Measurements from ENCODE around the gene INPP4B.

Gene INPP4B

DNA sequence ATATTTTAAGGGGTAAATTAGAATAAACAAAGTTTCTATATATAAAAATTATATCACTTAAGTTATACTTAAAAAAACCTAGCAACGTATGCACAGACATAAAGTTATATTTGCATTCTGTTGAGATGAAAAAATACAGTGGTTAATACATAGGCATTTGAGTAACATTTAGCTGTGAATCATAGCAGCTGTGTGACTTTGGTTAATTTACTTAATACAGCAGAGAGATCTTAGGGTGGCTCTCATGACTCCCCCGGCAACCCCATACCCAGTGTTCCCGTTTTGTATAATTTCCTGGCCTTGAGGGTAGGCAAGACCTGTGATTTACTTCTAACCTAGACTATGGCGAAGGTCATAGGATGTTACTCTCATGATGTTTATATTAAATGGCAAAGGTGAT, 504.8 kb downstream of the INPP4B start:
- DNase-seq (ENCODE audit: extremely low read depth, insufficient read length) = no peak
- Histone ChIP-seq H3K36me3 (ENCODE audit: control insufficient read depth, insufficient read depth, low read length) (no peaks in the 10 kb centered on the region), H3K27me3 (replicated peaks; ENCODE audit: control insufficient read depth, insufficient read depth, low read length) (no peaks in the 10 kb centered on the region; the same call in 1 of the 2 replicates), H3K4me3 (replicated peaks; ENCODE audit: low read depth, low read length) (no peak overlapping the region)
- TF ChIP-seq, protein P1, sequence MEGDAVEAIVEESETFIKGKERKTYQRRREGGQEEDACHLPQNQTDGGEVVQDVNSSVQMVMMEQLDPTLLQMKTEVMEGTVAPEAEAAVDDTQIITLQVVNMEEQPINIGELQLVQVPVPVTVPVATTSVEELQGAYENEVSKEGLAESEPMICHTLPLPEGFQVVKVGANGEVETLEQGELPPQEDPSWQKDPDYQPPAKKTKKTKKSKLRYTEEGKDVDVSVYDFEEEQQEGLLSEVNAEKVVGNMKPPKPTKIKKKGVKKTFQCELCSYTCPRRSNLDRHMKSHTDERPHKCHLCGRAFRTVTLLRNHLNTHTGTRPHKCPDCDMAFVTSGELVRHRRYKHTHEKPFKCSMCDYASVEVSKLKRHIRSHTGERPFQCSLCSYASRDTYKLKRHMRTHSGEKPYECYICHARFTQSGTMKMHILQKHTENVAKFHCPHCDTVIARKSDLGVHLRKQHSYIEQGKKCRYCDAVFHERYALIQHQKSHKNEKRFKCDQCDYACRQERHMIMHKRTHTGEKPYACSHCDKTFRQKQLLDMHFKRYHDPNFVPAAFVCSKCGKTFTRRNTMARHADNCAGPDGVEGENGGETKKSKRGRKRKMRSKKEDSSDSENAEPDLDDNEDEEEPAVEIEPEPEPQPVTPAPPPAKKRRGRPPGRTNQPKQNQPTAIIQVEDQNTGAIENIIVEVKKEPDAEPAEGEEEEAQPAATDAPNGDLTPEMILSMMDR (IDR thresholded peaks at IDR 0.05; ENCODE audit: insufficient read depth, low read length, poor library complexity, severe bottlenecking) = no peak

DNA sequence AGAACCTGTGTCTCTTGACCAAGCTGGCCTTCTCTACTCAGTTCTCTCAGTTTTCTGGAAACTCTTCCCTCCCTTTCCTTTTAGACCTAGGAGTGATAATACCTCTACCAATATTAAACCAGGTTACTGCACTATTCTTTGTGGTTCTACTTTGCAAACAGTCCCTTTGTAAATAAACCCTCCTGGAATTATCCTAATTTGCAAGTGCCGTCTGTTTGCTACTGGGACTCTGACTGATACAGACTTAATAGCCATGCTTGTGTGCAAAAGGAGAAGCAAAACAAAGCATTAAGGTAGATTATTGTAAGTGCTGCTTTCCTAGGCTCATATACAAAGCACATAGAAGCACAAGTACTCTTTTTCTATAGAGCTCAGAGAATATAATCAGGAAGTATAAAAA, 507.0 kb downstream of the INPP4B start:
- DNase-seq (ENCODE audit: extremely low read depth, insufficient read length) = no peak
- Histone ChIP-seq H3K36me3 (ENCODE audit: control insufficient read depth, insufficient read depth, low read length) (no peaks in the 10 kb centered on the region), H3K4me3 (replicated peaks; ENCODE audit: low read depth, low read length) (no peak overlapping the region), H3K27me3 (replicated peaks; ENCODE audit: control insufficient read depth, insufficient read depth, low read length) (no peaks in the 10 kb centered on the region; the same call in 1 of the 2 replicates)
- TF ChIP-seq, protein P1 (IDR thresholded peaks at IDR 0.05; ENCODE audit: insufficient read depth, low read length, poor library complexity, severe bottlenecking) = no peak

DNA sequence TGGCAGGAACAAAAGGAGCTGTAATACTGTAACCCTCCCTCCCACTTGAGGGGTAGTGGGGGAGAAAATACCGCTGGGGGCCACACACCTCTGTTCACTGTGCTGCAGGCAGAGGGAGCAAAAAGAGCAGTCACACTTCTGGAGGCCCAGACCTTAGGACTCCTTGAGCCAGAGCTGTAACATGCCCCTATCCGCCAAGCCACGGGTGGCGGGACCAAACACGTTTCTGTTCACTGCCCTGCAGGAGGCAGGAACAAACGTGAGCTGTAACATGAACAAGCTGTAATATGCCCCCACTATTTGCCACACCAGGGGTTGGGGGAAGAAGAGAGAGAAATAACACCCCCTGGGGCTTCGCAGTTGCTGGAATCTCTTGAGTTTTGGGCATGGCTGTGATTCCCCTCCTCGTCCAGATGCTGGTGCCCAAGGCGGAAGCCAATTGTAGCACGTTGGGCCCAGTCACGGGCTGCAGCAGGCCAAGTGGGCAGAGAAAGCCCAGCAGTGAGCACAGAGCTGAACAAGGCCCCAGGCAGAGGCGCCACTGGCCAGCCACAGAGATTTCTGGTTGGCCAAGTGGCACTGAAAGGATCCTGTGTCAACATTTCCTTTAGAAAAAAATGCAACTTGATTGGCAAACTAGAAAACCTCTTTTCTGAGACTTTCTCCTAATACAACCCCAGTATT, 509.7 kb downstream of the INPP4B start:
- no peaks in the 10 kb centered on the region for H3K27me3 ChIP-seq (replicated peaks; ENCODE audit: control insufficient read depth, insufficient read depth, low read length)
- H3K36me3 ChIP-seq (ENCODE audit: control insufficient read depth, insufficient read depth, low read length) = no peaks in the 10 kb centered on the region
- H3K4me3 ChIP-seq (replicated peaks; ENCODE audit: low read depth, low read length) = no peak overlapping the region

DNA sequence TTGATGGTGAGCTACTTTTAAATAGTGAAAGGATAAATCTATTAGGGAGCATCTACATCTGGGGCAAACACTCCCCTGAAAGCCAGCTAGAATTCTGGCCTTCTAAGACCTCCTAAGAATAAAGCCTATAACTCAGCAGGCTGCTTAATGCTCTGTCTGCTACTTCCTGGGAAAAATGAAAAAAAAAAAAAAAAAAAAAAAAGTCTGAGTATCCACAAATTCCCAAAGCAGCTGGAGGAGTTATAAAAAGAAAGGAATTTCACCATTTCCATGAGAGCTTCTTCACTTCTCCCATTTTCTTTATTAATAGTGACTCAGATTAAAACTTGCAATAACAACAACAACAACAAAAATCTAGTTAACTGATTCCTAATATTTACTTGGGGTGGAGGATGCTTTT, 511.2 kb downstream of the INPP4B start:
- TF ChIP-seq, protein P1 (IDR thresholded peaks at IDR 0.05; ENCODE audit: insufficient read depth, low read length, poor library complexity, severe bottlenecking) = no peak
- no peak overlapping the region for H3K4me3 ChIP-seq (replicated peaks; ENCODE audit: low read depth, low read length)
- no peaks in the 10 kb centered on the region for H3K27me3 ChIP-seq (replicated peaks; ENCODE audit: control insufficient read depth, insufficient read depth, low read length)
- no peak for DNase-seq (ENCODE audit: extremely low read depth, insufficient read length)
- no peaks in the 10 kb centered on the region for H3K36me3 ChIP-seq (ENCODE audit: control insufficient read depth, insufficient read depth, low read length)

More for the DNA sequence above, 509.7 kb downstream of the INPP4B start:
- DNase-seq (ENCODE audit: extremely low read depth, insufficient read length) = no peak
- TF ChIP-seq, protein P1 (IDR thresholded peaks at IDR 0.05; ENCODE audit: insufficient read depth, low read length, poor library complexity, severe bottlenecking) = no peak

DNA sequence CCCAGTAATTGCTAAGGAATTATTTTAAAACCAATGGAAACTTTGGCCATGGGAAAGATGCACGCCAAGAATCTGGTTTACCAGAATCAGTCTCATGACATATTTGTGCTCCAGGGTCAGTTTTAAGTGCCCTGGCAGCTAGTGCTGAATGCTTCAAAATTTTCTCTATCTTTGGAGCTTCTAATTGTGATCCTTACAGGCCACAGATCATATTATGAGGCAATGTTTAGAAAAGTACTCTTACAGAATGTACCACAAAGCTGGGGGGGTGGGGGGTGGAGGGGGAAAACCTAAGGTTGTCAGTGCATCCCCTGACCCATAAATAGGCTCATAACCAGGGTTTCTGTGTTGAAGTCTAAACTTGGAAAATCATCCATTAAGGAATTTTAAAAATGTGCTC, 514.5 kb downstream of the INPP4B start:
- Histone ChIP-seq H3K36me3 (ENCODE audit: control insufficient read depth, insufficient read depth, low read length) (no peaks in the 10 kb centered on the region), H3K27me3 (replicated peaks; ENCODE audit: control insufficient read depth, insufficient read depth, low read length) (no peaks in the 10 kb centered on the region), H3K4me3 (replicated peaks; ENCODE audit: low read depth, low read length) (no peak overlapping the region)
- no peak for DNase-seq (ENCODE audit: extremely low read depth, insufficient read length)
- TF ChIP-seq, protein P1 (IDR thresholded peaks at IDR 0.05; ENCODE audit: insufficient read depth, low read length, poor library complexity, severe bottlenecking) = no peak

DNA sequence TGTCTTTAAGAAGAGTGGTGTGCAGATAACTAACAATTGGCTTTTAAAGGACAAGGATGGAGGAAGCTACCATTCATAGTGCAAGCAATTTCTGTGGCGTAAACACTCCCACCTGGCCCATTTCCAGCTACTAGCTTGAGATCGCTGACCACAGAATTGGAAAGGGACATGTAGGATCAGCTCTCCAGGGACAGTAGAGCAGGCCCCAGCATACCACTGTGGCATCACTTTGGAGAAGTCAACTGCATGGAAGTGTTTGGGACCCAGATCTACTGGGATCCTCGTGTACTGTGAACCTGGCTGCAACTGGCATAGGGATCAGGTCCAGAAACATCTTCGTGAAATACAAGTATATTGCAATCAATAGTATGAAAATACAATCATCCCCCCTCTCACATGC, 515.0 kb downstream of the INPP4B start:
- no peaks in the 10 kb centered on the region for H3K36me3 ChIP-seq (ENCODE audit: control insufficient read depth, insufficient read depth, low read length)
- DNase-seq (ENCODE audit: extremely low read depth, insufficient read length) = no peak
- H3K27me3 ChIP-seq (replicated peaks; ENCODE audit: control insufficient read depth, insufficient read depth, low read length) = no peaks in the 10 kb centered on the region
- H3K4me3 ChIP-seq (replicated peaks; ENCODE audit: low read depth, low read length) = no peak overlapping the region
- TF ChIP-seq, protein P1 (IDR thresholded peaks at IDR 0.05; ENCODE audit: insufficient read depth, low read length, poor library complexity, severe bottlenecking) = no peak
